Fibroblast of lung (primary cell): ENCODE measurements around the gene ACP5. TPM values are rescaled to one million over a fixed set of nuclear protein-coding genes. Genes with fewer than 3 reads are reported as not detected.

Experiments used
- DNase-seq, 2 donors: peaks; one replicate each; pipeline versions ENCODE4 v3.0.0 to v3.0.0-alpha.2; 2010; ENCODE audit warnings: low read depth in 2 of 2
- H2AFZ ChIP-seq: 2 replicates; pipeline ENCODE4 v1.5.1; 2012; ENCODE audit warnings: low read length, control low read depth, inconsistent platforms
- H3K27ac ChIP-seq: 2 replicates; pipeline ENCODE4 v1.5.1; 2011; ENCODE audit warnings: low read length, control low read depth; ENCODE audit not compliant: insufficient read depth
- H3K27me3 ChIP-seq: 2 replicates; pipeline ENCODE4 v1.5.1; 2011; ENCODE audit warnings: mild to moderate bottlenecking, low read length; ENCODE audit not compliant: control insufficient read depth, insufficient read depth
- H3K36me3 ChIP-seq: 2 replicates; pipeline ENCODE4 v1.5.1; 2011; ENCODE audit warnings: low read length; ENCODE audit not compliant: control insufficient read depth, insufficient read depth
- H3K4me1 ChIP-seq: 2 replicates; pipeline ENCODE4 v1.5.1; 2011; ENCODE audit warnings: low read length; ENCODE audit not compliant: control insufficient read depth, insufficient read depth; ENCODE audit errors: extremely low read depth
- H3K4me2 ChIP-seq: 2 replicates; pipeline ENCODE4 v1.5.1; 2011; ENCODE audit warnings: low read length, control low read depth; ENCODE audit not compliant: insufficient read depth; ENCODE audit errors: extremely low read depth
- H3K4me3 ChIP-seq, 4 experiments: fragments of 200-600 bp in 1 of 4; sonication (generic) in 1 of 4; replicated peaks in 1 of 4; 2 replicates each; pipeline ENCODE4 v1.5.1; 2011 to 2016; ENCODE audit warnings: low read length in 4 of 4, low read depth in 3 of 4, mild to moderate bottlenecking in 3 of 4, control low read depth in 2 of 4, inconsistent platforms in 1 of 4, mixed read lengths in 1 of 4; ENCODE audit not compliant: insufficient read depth in 1 of 4; ENCODE audit errors: control extremely low read depth in 1 of 4
- H3K79me2 ChIP-seq: 2 replicates; pipeline ENCODE4 v1.5.1; 2012; ENCODE audit warnings: mild to moderate bottlenecking, low read length, inconsistent platforms; ENCODE audit not compliant: control insufficient read depth, insufficient read depth
- H3K9ac ChIP-seq: 2 replicates; pipeline ENCODE4 v1.5.1; 2011; ENCODE audit warnings: mild to moderate bottlenecking, low read length, control low read depth; ENCODE audit not compliant: insufficient read depth
- H3K9me3 ChIP-seq: 2 replicates; pipeline ENCODE4 v1.5.1; 2012; ENCODE audit warnings: low read depth, low read length; ENCODE audit not compliant: control insufficient read depth, insufficient read depth
- H4K20me1 ChIP-seq: 2 replicates; pipeline ENCODE4 v1.5.1; 2011; ENCODE audit warnings: low read length; ENCODE audit not compliant: control insufficient read depth, insufficient read depth; ENCODE audit errors: extremely low read depth
- EZH2 ChIP-seq: IDR thresholded peaks from 2 replicates; pipeline ENCODE4 v1.5.1; 2012; ENCODE audit warnings: low read length, control low read depth, mild to moderate bottlenecking; ENCODE audit errors: missing control alignments
- polyA plus RNA-seq, 2 donors: library from polyadenylated mRNA; depleted of rRNA in 1 of 2; stranded (reverse) in 1 of 2; unstranded in 1 of 2; fragments of >200 nt; gene quantifications; 2 replicates each; pipeline ENCODE4 v1.2.1, GENCODE V29; 2011 to 2012; ENCODE audit warnings: missing spikeins in 1 of 2
- total RNA-seq: library from RNA; depleted of rRNA; stranded (reverse); fragments of >200 nt; gene quantifications from 2 replicates; pipeline ENCODE4 v1.2.1, GENCODE V29; 2014
- TF ChIP-seq, protein P1 (sequence below), 2 donors: IDR thresholded peaks in 1 of 2; conservative IDR thresholded peaks in 1 of 2; 1 replicate in 1 of 2; 2 replicates in 1 of 2; pipeline ENCODE4 v1.5.1; 2011 to 2012; ENCODE audit warnings: low read length in 2 of 2, control low read depth in 1 of 2, inconsistent platforms in 1 of 2, low read depth in 1 of 2, mild to moderate bottlenecking in 1 of 2

The ACP5 gene
- total and polyA plus RNA-seq, 2 donors (not counting 1 experiment from before 2014, with no cell fraction given): 1.2 to 2.2 TPM

DNA sequence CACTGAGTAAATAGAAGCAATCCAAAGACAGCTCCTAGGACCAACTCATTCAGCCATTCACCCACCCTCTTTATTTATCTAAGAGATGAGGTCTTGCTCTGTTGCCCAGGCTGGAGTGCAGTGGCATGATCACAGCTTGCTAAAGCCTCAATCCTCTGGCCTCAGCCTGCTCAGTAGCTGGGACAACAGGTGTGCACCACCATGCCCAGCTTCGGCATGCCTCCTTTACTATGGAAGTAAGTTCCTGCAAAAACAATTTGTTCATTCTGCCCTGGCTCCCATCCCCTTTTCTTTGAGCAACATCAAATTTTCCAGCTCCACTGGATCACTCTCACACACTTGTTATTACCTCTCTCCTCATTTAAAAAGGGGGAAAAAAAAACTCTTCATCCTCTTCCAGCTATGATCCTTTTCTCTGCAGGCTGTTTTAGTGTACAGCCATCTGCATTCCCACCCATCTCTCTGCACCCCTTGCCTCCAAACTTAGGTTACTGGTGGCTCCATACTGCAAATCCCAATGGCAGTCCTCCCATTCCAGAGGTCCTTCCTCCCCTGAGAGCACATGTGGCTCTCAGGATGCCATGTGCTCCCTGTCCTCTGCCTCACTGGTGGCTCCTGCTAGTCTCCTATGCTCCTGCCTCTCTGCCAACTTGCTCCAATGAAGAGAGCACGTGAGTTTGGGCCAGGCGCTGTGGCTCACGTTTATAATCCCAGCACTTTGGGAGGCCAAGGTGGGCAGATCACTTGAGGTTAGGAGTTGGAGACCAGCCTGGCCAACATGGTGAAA lies 20.6 kb downstream of the ACP5 start:
- Histone ChIP-seq H4K20me1 (no peaks in the 10 kb centered on the region), H3K36me3 (peaks cover 14% of the 10 kb centered on the region), H3K4me3 (no peak overlapping the region), H3K4me2 (no peak overlapping the region), H2AFZ (no peak overlapping the region), H3K27me3 (no peaks in the 10 kb centered on the region), H3K4me1 (peaks cover 6% of the 10 kb centered on the region), H3K9me3 (no peaks in the 10 kb centered on the region), H3K79me2 (peaks cover 29% of the 10 kb centered on the region), H3K27ac (no peak overlapping the region), H3K9ac (no peak overlapping the region)
- no peak for DNase-seq
- TF ChIP-seq EZH2: no peak
- TF ChIP-seq, protein P1, sequence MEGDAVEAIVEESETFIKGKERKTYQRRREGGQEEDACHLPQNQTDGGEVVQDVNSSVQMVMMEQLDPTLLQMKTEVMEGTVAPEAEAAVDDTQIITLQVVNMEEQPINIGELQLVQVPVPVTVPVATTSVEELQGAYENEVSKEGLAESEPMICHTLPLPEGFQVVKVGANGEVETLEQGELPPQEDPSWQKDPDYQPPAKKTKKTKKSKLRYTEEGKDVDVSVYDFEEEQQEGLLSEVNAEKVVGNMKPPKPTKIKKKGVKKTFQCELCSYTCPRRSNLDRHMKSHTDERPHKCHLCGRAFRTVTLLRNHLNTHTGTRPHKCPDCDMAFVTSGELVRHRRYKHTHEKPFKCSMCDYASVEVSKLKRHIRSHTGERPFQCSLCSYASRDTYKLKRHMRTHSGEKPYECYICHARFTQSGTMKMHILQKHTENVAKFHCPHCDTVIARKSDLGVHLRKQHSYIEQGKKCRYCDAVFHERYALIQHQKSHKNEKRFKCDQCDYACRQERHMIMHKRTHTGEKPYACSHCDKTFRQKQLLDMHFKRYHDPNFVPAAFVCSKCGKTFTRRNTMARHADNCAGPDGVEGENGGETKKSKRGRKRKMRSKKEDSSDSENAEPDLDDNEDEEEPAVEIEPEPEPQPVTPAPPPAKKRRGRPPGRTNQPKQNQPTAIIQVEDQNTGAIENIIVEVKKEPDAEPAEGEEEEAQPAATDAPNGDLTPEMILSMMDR (conservative IDR thresholded peaks at IDR 0.05 in 1 of 2, IDR thresholded peaks at IDR 0.05 in 1 of 2; ENCODE audit: low read depth in 1 of 2, low read length in 2 of 2): no peak

DNA sequence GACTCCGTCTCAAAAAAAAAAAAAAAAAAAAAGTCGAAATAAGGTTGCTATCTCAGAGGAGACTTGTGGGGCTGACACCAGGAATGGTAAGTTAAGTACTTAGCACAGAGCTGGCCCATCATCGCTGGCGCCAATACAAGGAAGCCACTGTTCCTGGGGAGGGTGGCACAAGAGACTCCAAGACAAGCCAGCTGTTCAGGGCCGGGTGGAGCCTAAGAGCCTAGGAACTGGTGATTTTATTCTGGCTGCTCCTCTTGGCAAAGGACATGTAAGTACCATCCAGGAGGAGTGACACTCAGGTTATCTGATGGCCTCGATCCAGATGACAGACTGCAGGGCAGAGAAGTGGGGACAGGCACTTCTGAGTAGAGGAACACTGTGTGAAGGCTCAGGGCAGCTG lies 22.2 kb downstream of the ACP5 start:
- no peaks in the 10 kb centered on the region for H4K20me1 ChIP-seq
- H3K27ac ChIP-seq: no peak overlapping the region
- no peak overlapping the region for H3K4me2 ChIP-seq
- H3K79me2 ChIP-seq: peaks cover 29% of the 10 kb centered on the region
- H3K4me1 ChIP-seq: peaks cover 6% of the 10 kb centered on the region
- H3K4me3 ChIP-seq: no peak overlapping the region
- H2AFZ ChIP-seq: no peak overlapping the region
- H3K27me3 ChIP-seq: no peaks in the 10 kb centered on the region
- no peak for DNase-seq
- TF ChIP-seq EZH2: no peak
- TF ChIP-seq, protein P1 (conservative IDR thresholded peaks at IDR 0.05 in 1 of 2, IDR thresholded peaks at IDR 0.05 in 1 of 2; ENCODE audit: low read depth in 1 of 2, low read length in 2 of 2): no peak
- H3K9ac ChIP-seq: no peak overlapping the region
- peaks cover 14% of the 10 kb centered on the region for H3K36me3 ChIP-seq
- no peaks in the 10 kb centered on the region for H3K9me3 ChIP-seq

DNA sequence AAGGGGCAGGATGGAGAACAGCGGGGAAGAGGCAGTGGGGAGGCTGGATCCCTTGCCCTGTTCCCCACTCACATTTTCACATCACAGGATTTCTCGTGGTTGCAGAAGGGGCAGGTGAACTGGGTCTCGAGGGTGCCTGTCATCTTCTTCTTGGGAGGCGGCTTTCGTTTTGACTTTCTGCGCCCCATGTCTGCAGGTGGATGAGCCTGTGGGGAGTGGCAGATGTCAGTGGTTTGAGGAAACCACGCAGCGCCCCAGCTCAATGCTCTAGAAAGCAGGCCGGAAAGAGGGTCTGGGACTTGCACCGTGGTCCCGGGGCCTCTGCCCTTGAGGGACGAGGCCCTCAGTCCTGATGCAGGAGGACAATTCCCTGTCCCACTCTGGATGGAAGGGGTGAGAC lies 23.3 kb downstream of the ACP5 start:
- Histone ChIP-seq H3K27me3 (no peaks in the 10 kb centered on the region), H3K9ac (no peak overlapping the region), H3K36me3 (peaks cover 14% of the 10 kb centered on the region), H2AFZ (no peak overlapping the region), H4K20me1 (no peaks in the 10 kb centered on the region), H3K9me3 (no peaks in the 10 kb centered on the region), H3K4me1 (peaks cover 6% of the 10 kb centered on the region), H3K79me2 (peaks cover 29% of the 10 kb centered on the region), H3K4me3 (no peak overlapping the region), H3K4me2 (no peak overlapping the region), H3K27ac (no peak overlapping the region)
- TF ChIP-seq, protein P1 (conservative IDR thresholded peaks at IDR 0.05 in 1 of 2, IDR thresholded peaks at IDR 0.05 in 1 of 2; ENCODE audit: low read depth in 1 of 2, low read length in 2 of 2): no peak
- TF ChIP-seq EZH2: no peak
- DNase-seq: no peak
